ENCODE data around the gene GSTM2.

GSTM2 gene

DNA sequence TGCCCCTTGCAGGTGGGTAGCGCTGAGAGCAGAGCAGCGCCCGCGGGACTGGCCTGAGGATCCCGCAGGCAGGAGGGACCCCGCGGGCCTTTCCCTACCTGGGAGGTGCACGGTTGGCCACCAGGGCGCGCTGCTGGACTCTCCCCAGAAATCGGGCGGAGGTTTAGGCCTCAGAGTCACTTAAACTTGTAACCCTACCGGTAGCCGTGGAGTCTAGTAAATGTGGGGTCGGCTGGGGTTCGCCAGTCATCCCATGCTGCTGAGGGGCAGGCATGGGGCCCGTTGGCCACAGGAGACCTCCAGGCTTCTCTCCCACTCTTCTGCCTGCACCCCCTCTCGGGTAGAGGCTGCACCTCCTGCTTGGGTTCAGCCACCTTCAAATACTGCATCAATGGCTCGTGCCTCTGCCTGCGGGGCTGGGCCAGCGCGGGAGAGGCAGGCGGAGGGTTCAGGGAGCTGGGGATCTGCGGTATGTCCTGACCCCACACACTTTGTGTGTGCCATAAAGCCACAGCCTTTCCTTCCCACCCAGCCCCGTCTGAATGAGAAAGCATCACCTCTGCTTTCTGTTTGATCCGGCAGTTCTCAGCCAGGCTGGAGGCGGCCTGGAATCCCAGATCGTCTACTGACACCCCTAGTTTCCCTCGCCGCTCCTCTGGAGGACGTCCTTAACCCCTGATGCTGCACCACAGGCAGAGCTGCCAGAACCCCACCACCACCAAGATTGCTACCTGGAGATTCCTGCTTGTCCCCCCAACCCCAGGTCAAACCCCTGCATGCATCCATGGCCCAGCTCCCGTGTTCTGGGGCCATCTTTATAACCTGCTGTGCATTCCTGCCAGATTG is 24.2 kb upstream of the GSTM2 start:
- Histone ChIP-seq H2BK120ac (ENCODE audit: insufficient read depth, low read length, poor library complexity) (no peak overlapping the region), H4K8ac (ENCODE audit: low read depth, low read length) (peak overlapping the region; percentile 61), H3K4ac (ENCODE audit: low read depth, low read length) (no peak overlapping the region), H2BK12ac (ENCODE audit: low read length) (peak overlapping the region; percentile 79), H2AK5ac (ENCODE audit: low read length) (peak overlapping the region; percentile 65), H3K4me1 (ENCODE audit: control insufficient read depth in 1 of 2, insufficient read depth in 2 of 2, low read length in 2 of 2) (peaks cover 3 to 8% of the 10 kb centered on the region in 2 experiments), H3K9ac (ENCODE audit: low read length) (no peak overlapping the region), H3K14ac (ENCODE audit: low read length) (peak overlapping the region; percentile 15), H3K36me3 (ENCODE audit: control insufficient read depth in 1 of 2, insufficient read depth in 2 of 2, low read length in 2 of 2) (no peaks in the 10 kb centered on the region), H3K4me2 (ENCODE audit: low read length) (no peak overlapping the region), H2BK5ac (ENCODE audit: low read depth, low read length, poor library complexity) (no peak overlapping the region), H3K27me3 (ENCODE audit: insufficient read depth, low read length) (no peaks in the 10 kb centered on the region), H3K23ac (ENCODE audit: low read length) (no peak overlapping the region), H3K4me3 (ENCODE audit: low read depth, low read length) (no peak overlapping the region), H3K79me1 (ENCODE audit: low read length) (peaks cover 3% of the 10 kb centered on the region), H3K79me2 (ENCODE audit: control insufficient read depth, insufficient read depth, low read length, poor library complexity) (no peaks in the 10 kb centered on the region), H3K9me3 (ENCODE audit: insufficient read depth, low read depth, low read length) (no peaks in the 10 kb centered on the region), H4K12ac (ENCODE audit: low read depth, low read length) (peak overlapping the region; percentile 11), H4K91ac (ENCODE audit: low read depth, low read length) (peak overlapping the region; percentile 7), H2AFZ (ENCODE audit: insufficient read depth, low read length, poor library complexity) (peak overlapping the region; percentile 3), H3K27ac (ENCODE audit: low read depth, low read length) (no peak overlapping the region), H3K18ac (ENCODE audit: low read length) (no peak overlapping the region)
- WGBS (ENCODE audit: extremely low coverage, insufficient coverage, insufficient read length): no CpG with 5 or more reads among the region's 32 CpGs
- peak; percentile 75 to 87 for DNase-seq

DNA sequence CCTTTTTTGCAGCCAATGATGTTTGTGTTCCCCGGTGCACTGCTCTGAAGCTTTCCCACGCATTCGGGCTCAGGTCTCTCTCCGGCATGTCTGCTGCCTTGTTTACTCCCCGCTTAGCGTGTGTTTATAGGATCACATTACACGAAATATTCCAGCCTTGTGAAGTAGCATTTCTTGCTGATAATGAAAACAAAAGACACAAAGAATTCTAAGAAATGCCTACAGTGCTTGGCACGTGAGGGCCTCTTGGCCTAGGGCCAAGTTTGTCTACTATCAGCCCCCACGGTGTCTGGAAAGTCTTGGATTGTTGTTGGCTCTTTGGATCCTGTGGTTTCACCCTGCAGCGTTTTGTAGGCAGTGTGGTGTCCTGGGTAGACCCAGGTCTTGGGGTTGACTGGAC is 23.2 kb upstream of the GSTM2 start:
- Histone ChIP-seq H3K4me2 (ENCODE audit: low read length) (no peak overlapping the region), H3K27me3 (ENCODE audit: insufficient read depth, low read length) (no peaks in the 10 kb centered on the region), H3K4me3 (ENCODE audit: low read depth, low read length) (no peak overlapping the region), H4K8ac (ENCODE audit: low read depth, low read length) (no peak overlapping the region), H2BK120ac (ENCODE audit: insufficient read depth, low read length, poor library complexity) (no peak overlapping the region), H3K9me3 (ENCODE audit: insufficient read depth, low read depth, low read length) (no peaks in the 10 kb centered on the region), H3K27ac (ENCODE audit: low read depth, low read length) (no peak overlapping the region), H2AFZ (ENCODE audit: insufficient read depth, low read length, poor library complexity) (peak overlapping the region; percentile 27), H2BK5ac (ENCODE audit: low read depth, low read length, poor library complexity) (no peak overlapping the region), H3K18ac (ENCODE audit: low read length) (no peak overlapping the region), H2AK5ac (ENCODE audit: low read length) (no peak overlapping the region), H3K14ac (ENCODE audit: low read length) (no peak overlapping the region), H3K79me1 (ENCODE audit: low read length) (peaks cover 3% of the 10 kb centered on the region), H3K4me1 (ENCODE audit: control insufficient read depth in 1 of 2, insufficient read depth in 2 of 2, low read length in 2 of 2) (peaks cover 3 to 8% of the 10 kb centered on the region in 2 experiments), H3K36me3 (ENCODE audit: control insufficient read depth in 1 of 2, insufficient read depth in 2 of 2, low read length in 2 of 2) (no peaks in the 10 kb centered on the region), H3K9ac (ENCODE audit: low read length) (no peak overlapping the region), H4K12ac (ENCODE audit: low read depth, low read length) (no peak overlapping the region), H3K4ac (ENCODE audit: low read depth, low read length) (no peak overlapping the region), H2BK12ac (ENCODE audit: low read length) (no peak overlapping the region), H3K79me2 (ENCODE audit: control insufficient read depth, insufficient read depth, low read length, poor library complexity) (no peaks in the 10 kb centered on the region), H3K23ac (ENCODE audit: low read length) (no peak overlapping the region), H4K91ac (ENCODE audit: low read depth, low read length) (no peak overlapping the region)
- no CpG with 5 or more reads among the region's 10 CpGs for whole genome bisulfite sequencing (ENCODE audit: extremely low coverage, insufficient coverage, insufficient read length)
- peak; percentile 35 to 66 for DNase-seq

- Histone ChIP-seq H3K18ac (ENCODE audit: low read length) (no peak overlapping the region), H2AK5ac (ENCODE audit: low read length) (no peak overlapping the region), H2BK5ac (ENCODE audit: low read depth, low read length, poor library complexity) (no peak overlapping the region), H3K4ac (ENCODE audit: low read depth, low read length) (no peak overlapping the region), H3K23ac (ENCODE audit: low read length) (no peak overlapping the region), H3K4me3 (ENCODE audit: low read depth, low read length) (no peak overlapping the region), H3K27me3 (ENCODE audit: insufficient read depth, low read length) (no peaks in the 10 kb centered on the region), H3K79me1 (ENCODE audit: low read length) (no peaks in the 10 kb centered on the region), H4K91ac (ENCODE audit: low read depth, low read length) (no peak overlapping the region), H2BK120ac (ENCODE audit: insufficient read depth, low read length, poor library complexity) (no peak overlapping the region), H3K9me3 (ENCODE audit: insufficient read depth, low read depth, low read length) (no peaks in the 10 kb centered on the region), H2BK12ac (ENCODE audit: low read length) (no peak overlapping the region), H3K79me2 (ENCODE audit: control insufficient read depth, insufficient read depth, low read length, poor library complexity) (no peaks in the 10 kb centered on the region), H3K4me1 (ENCODE audit: control insufficient read depth in 1 of 2, insufficient read depth in 2 of 2, low read length in 2 of 2) (peaks cover 0 to 2% of the 10 kb centered on the region in 2 experiments), H3K36me3 (ENCODE audit: control insufficient read depth in 1 of 2, insufficient read depth in 2 of 2, low read length in 2 of 2) (no peaks in the 10 kb centered on the region), H4K8ac (ENCODE audit: low read depth, low read length) (no peak overlapping the region), H4K12ac (ENCODE audit: low read depth, low read length) (no peak overlapping the region), H3K27ac (ENCODE audit: low read depth, low read length) (no peak overlapping the region), H3K4me2 (ENCODE audit: low read length) (no peak overlapping the region), H2AFZ (ENCODE audit: insufficient read depth, low read length, poor library complexity) (no peak overlapping the region), H3K14ac (ENCODE audit: low read length) (no peak overlapping the region), H3K9ac (ENCODE audit: low read length) (no peak overlapping the region)
- no CpG with 5 or more reads among the region's 4 CpGs for WGBS (ENCODE audit: extremely low coverage, insufficient coverage, insufficient read length)
- DNase-seq: peak in 1 of 2 donors; percentile 32
These were observed 18.4 kb upstream of the GSTM2 start for GRCh38 chr1:109649491-109649914.

- H3K4me2 ChIP-seq (ENCODE audit: low read length): no peak overlapping the region
- H4K91ac ChIP-seq (ENCODE audit: low read depth, low read length): no peak overlapping the region
- H3K9ac ChIP-seq (ENCODE audit: low read length): no peak overlapping the region
- H2AFZ ChIP-seq (ENCODE audit: insufficient read depth, low read length, poor library complexity): no peak overlapping the region
- H3K79me2 ChIP-seq (ENCODE audit: control insufficient read depth, insufficient read depth, low read length, poor library complexity): no peaks in the 10 kb centered on the region
- H3K9me3 ChIP-seq (ENCODE audit: insufficient read depth, low read depth, low read length): no peaks in the 10 kb centered on the region
- no peak overlapping the region for H3K27ac ChIP-seq (ENCODE audit: low read depth, low read length)
- H2AK5ac ChIP-seq (ENCODE audit: low read length): no peak overlapping the region
- H3K4me3 ChIP-seq (ENCODE audit: low read depth, low read length): no peak overlapping the region
- no peaks in the 10 kb centered on the region for H3K36me3 ChIP-seq (ENCODE audit: control insufficient read depth in 1 of 2, insufficient read depth in 2 of 2, low read length in 2 of 2)
- no CpG with 5 or more reads among the region's 3 CpGs for WGBS (ENCODE audit: extremely low coverage, insufficient coverage, insufficient read length)
- no peak overlapping the region for H3K18ac ChIP-seq (ENCODE audit: low read length)
- H3K27me3 ChIP-seq (ENCODE audit: insufficient read depth, low read length): no peaks in the 10 kb centered on the region
- no peak overlapping the region for H2BK12ac ChIP-seq (ENCODE audit: low read length)
- no peak overlapping the region for H4K8ac ChIP-seq (ENCODE audit: low read depth, low read length)
- H3K4ac ChIP-seq (ENCODE audit: low read depth, low read length): no peak overlapping the region
- H3K4me1 ChIP-seq (ENCODE audit: control insufficient read depth in 1 of 2, insufficient read depth in 2 of 2, low read length in 2 of 2): peaks cover 2% of the 10 kb centered on the region in 2 experiments
- H2BK5ac ChIP-seq (ENCODE audit: low read depth, low read length, poor library complexity): no peak overlapping the region
- no peak for DNase-seq
- H3K14ac ChIP-seq (ENCODE audit: low read length): no peak overlapping the region
- no peak overlapping the region for H4K12ac ChIP-seq (ENCODE audit: low read depth, low read length)
- no peaks in the 10 kb centered on the region for H3K79me1 ChIP-seq (ENCODE audit: low read length)
- no peak overlapping the region for H3K23ac ChIP-seq (ENCODE audit: low read length)
- no peak overlapping the region for H2BK120ac ChIP-seq (ENCODE audit: insufficient read depth, low read length, poor library complexity)
These were observed 17.2 kb upstream of the GSTM2 start for GRCh38 chr1:109650609-109651008.
